GM21528 (cell line): ENCODE results near the gene ARMC6.
"Not testable (repeated sequence)": the region's sequence is repeated elsewhere in the genome, so short reads cannot be mapped to it uniquely, and the experiment has no call there.

Source experiments
- ATAC-seq: cut with Tn5 transposase; IDR thresholded peaks from one replicate; pipeline ENCODE4 v1.9.1; 2021; ENCODE audit warnings: mild to moderate bottlenecking, moderate library complexity; ENCODE audit not compliant: unreplicated experiment, low FRiP score

Gene ARMC6

GRCh38 chr19:19022380-19022961 lies 10.9 kb upstream of the ARMC6 start:
- ATAC-seq, result no peak

- ATAC-seq, result not testable (repeated sequence)
Measured at GRCh38 chr19:19023376-19023775, 10.0 kb upstream of the ARMC6 start.

GRCh38 chr19:19025861-19026260 lies 7.5 kb upstream of the ARMC6 start:
- no peak for ATAC-seq

- ATAC-seq, result no peak
Measured at GRCh38 chr19:19026299-19026971, 7.0 kb upstream of the ARMC6 start.

- ATAC-seq, result no peak
Measured at GRCh38 chr19:19027228-19027627, 6.2 kb upstream of the ARMC6 start.

- no peak for ATAC-seq
Measured at GRCh38 chr19:19028526-19028925, 4.9 kb upstream of the ARMC6 start.

- no peak for ATAC-seq
Measured at GRCh38 chr19:19031891-19032290, 1.5 kb upstream of the ARMC6 start.

- ATAC-seq, result peak; percentile 7
Measured at GRCh38 chr19:19032420-19033175, 805 bp upstream of the ARMC6 start.

GRCh38 chr19:19033176-19033425 lies 302 bp upstream of the ARMC6 start:
- ATAC-seq, result no peak

- ATAC-seq, result no peak
Measured at GRCh38 chr19:19034204-19034624, 811 bp downstream of the ARMC6 start.

- ATAC-seq, result no peak
Measured at GRCh38 chr19:19039901-19040300, 6.5 kb downstream of the ARMC6 start.

- ATAC-seq, result no peak
Measured at GRCh38 chr19:19040417-19040816, 7.0 kb downstream of the ARMC6 start.

GRCh38 chr19:19042732-19043280 lies 9.4 kb downstream of the ARMC6 start:
- no peak for ATAC-seq

GRCh38 chr19:19043481-19043880 lies 10.1 kb downstream of the ARMC6 start:
- ATAC-seq, result no peak

- no peak for ATAC-seq
Measured at GRCh38 chr19:19043881-19044280, 10.5 kb downstream of the ARMC6 start.

GRCh38 chr19:19049406-19049805 lies 16.0 kb downstream of the ARMC6 start:
- no peak for ATAC-seq

GRCh38 chr19:19050104-19050503 lies 16.7 kb downstream of the ARMC6 start:
- no peak for ATAC-seq

GRCh38 chr19:19050731-19051130 lies 17.3 kb downstream of the ARMC6 start:
- no peak for ATAC-seq

- no peak for ATAC-seq
Measured at GRCh38 chr19:19051478-19052213, 18.2 kb downstream of the ARMC6 start.

GRCh38 chr19:19052921-19053320 lies 19.5 kb downstream of the ARMC6 start:
- ATAC-seq, result no peak
